IMR-90 (cell line): ENCODE results near the gene PADI2. TPM values are rescaled to one million over a fixed set of nuclear protein-coding genes. Genes with fewer than 3 reads are reported as not detected.

ENCODE experiments used
- ATAC-seq: fragments of 200-7000 bp; cut with Tn5 transposase; 2 replicates; pipeline ENCODE4 v1.9.1; 2020; ENCODE audit warnings: low read depth, mild to moderate bottlenecking, moderate library complexity
- BruUV-seq: library from RNA; stranded (reverse); fragments of 400-500 nt; replicated peaks from 2 replicates; lab custom pipeline; 2021; lab: Mats Ljungman, UMichigan
- CTCF ChIA-PET: fragments of 300-600 bp; formaldehyde crosslinking; extraction: SDS; loops from one replicate; lab custom pipeline; 2021; ENCODE audit warnings: antibody characterized with exemption; lab: Yijun Ruan, JAX
- POLR2A ChIA-PET: fragments of 300-600 bp; sonication (Branson Sonifier 250); formaldehyde crosslinking; loops from one replicate; lab custom pipeline; 2022; ENCODE audit warnings: antibody characterized with exemption; ENCODE audit not compliant: unreplicated experiment; lab: Charles Lee
- DNase-seq: peaks from one replicate; pipeline ENCODE4 v3.0.0; 2013
- H2AFZ ChIP-seq: replicated peaks from 2 replicates; pipeline ENCODE3; 2013; ENCODE audit warnings: low read length, mild to moderate bottlenecking; ENCODE audit not compliant: poor library complexity
- H2AK5ac ChIP-seq: 2 replicates; pipeline ENCODE4 v1.6.1; 2013; ENCODE audit warnings: low read depth, low read length, inconsistent platforms
- H2AK9ac ChIP-seq: replicated peaks from 2 replicates; pipeline ENCODE3; 2013; ENCODE audit warnings: mild to moderate bottlenecking, low read depth, low read length, moderate library complexity; ENCODE audit not compliant: poor library complexity
- H2BK120ac ChIP-seq: 2 replicates; pipeline ENCODE4 v1.6.1; 2013; ENCODE audit warnings: low read depth, low read length, inconsistent platforms
- H2BK15ac ChIP-seq: 3 replicates; pipeline ENCODE4 v1.6.1; 2013; ENCODE audit warnings: low read depth, low read length, inconsistent platforms
- H2BK20ac ChIP-seq: 2 replicates; pipeline ENCODE4 v1.6.1; 2013; ENCODE audit warnings: low read depth, mild to moderate bottlenecking, inconsistent platforms, low read length, moderate library complexity
- H2BK5ac ChIP-seq: 2 replicates; pipeline ENCODE4 v1.6.1; 2013; ENCODE audit warnings: mild to moderate bottlenecking, low read depth, low read length, inconsistent platforms; ENCODE audit not compliant: poor library complexity, severe bottlenecking
- H3K14ac ChIP-seq: replicated peaks from 2 replicates; pipeline ENCODE4 v1.6.1; 2013; ENCODE audit warnings: low read depth, low read length, inconsistent platforms
- H3K18ac ChIP-seq: 2 replicates; pipeline ENCODE4 v1.6.1; 2013; ENCODE audit warnings: low read depth, low read length, control low read depth
- H3K23ac ChIP-seq: 2 replicates; pipeline ENCODE4 v1.6.1; 2013; ENCODE audit warnings: low read depth, low read length, inconsistent platforms
- H3K27ac ChIP-seq: 2 replicates; pipeline ENCODE4 v1.5.1; 2013; ENCODE audit warnings: mild to moderate bottlenecking, control low read depth, low read length; ENCODE audit not compliant: insufficient read depth
- H3K27me3 ChIP-seq: 2 replicates; pipeline ENCODE4 v1.6.1; 2013; ENCODE audit warnings: low read length; ENCODE audit not compliant: control insufficient read depth, insufficient read depth
- H3K36me3 ChIP-seq: 2 replicates; pipeline ENCODE4 v1.6.1; 2013; ENCODE audit warnings: low read length, mixed read lengths; ENCODE audit not compliant: control insufficient read depth, insufficient read depth
- H3K4ac ChIP-seq: 2 replicates; pipeline ENCODE4 v1.6.1; 2013; ENCODE audit warnings: low read depth, low read length, inconsistent platforms
- H3K4me1 ChIP-seq: 2 replicates; pipeline ENCODE4 v1.6.1; 2013; ENCODE audit warnings: low read length, mixed read lengths; ENCODE audit not compliant: control insufficient read depth, insufficient read depth
- H3K4me2 ChIP-seq: 2 replicates; pipeline ENCODE4 v1.6.1; 2013; ENCODE audit warnings: low read depth, mild to moderate bottlenecking, control low read depth, low read length, moderate library complexity
- H3K4me3 ChIP-seq: 2 replicates; pipeline ENCODE4 v1.5.1; 2013; ENCODE audit warnings: low read depth, mild to moderate bottlenecking, control low read depth, low read length, moderate library complexity; ENCODE audit not compliant: insufficient read depth
- H3K56ac ChIP-seq: 2 replicates; pipeline ENCODE4 v1.6.1; 2013; ENCODE audit warnings: low read length, inconsistent platforms; ENCODE audit not compliant: insufficient read depth; ENCODE audit errors: extremely low read depth
- H3K79me1 ChIP-seq, 2 experiments: 2 replicates each; pipeline ENCODE4 v1.6.1; 2013; ENCODE audit warnings: low read length in 2 of 2, inconsistent platforms in 1 of 2, low read depth in 1 of 2
- H3K9ac ChIP-seq: 2 replicates; pipeline ENCODE4 v1.6.1; 2013; ENCODE audit warnings: low read depth, low read length, control low read depth
- H3K9me1 ChIP-seq: 2 replicates; pipeline ENCODE4 v1.6.1; 2013; ENCODE audit warnings: low read length, inconsistent platforms; ENCODE audit not compliant: insufficient read depth
- H3K9me3 ChIP-seq: 2 replicates; pipeline ENCODE4 v1.6.1; 2013; ENCODE audit warnings: low read length; ENCODE audit not compliant: control insufficient read depth, insufficient read depth
- H4K20me1 ChIP-seq: 2 replicates; pipeline ENCODE4 v1.6.1; 2013; ENCODE audit warnings: low read length, inconsistent platforms; ENCODE audit not compliant: insufficient read depth
- H4K5ac ChIP-seq: 2 replicates; pipeline ENCODE4 v1.6.1; 2013; ENCODE audit warnings: mild to moderate bottlenecking, low read depth, low read length, control low read depth
- H4K8ac ChIP-seq, 2 experiments: 2 replicates each; pipeline ENCODE4 v1.6.1; 2013; ENCODE audit warnings: low read depth in 2 of 2, low read length in 2 of 2, control low read depth in 1 of 2, inconsistent platforms in 1 of 2
- H4K91ac ChIP-seq: 2 replicates; pipeline ENCODE4 v1.6.1; 2013; ENCODE audit warnings: low read depth, low read length, inconsistent platforms; ENCODE audit not compliant: insufficient read depth
- CHD1 ChIP-seq: IDR thresholded peaks from 2 replicates; pipeline ENCODE4 v1.6.1; 2012; ENCODE audit warnings: low read depth, low read length, improper control_type of control experiment
- FOS ChIP-seq: fragments of 150-350 bp; IDR thresholded peaks from 2 replicates; pipeline ENCODE4 v1.6.1; 2016; ENCODE audit warnings: low read depth, low read length
- MAFK ChIP-seq: IDR thresholded peaks from 2 replicates; pipeline ENCODE4 v1.6.1; 2012; ENCODE audit warnings: low read depth, low read length, improper control_type of control experiment
- RAD21 ChIP-seq: IDR thresholded peaks from 2 replicates; pipeline ENCODE4 v1.6.1; 2012; ENCODE audit warnings: low read length, improper control_type of control experiment
- RCOR1 ChIP-seq: IDR thresholded peaks from 2 replicates; pipeline ENCODE4 v1.6.1; 2012; ENCODE audit warnings: mild to moderate bottlenecking, low read length, improper control_type of control experiment; ENCODE audit not compliant: insufficient replicate concordance
- RFX5 ChIP-seq: IDR thresholded peaks from 2 replicates; pipeline ENCODE4 v1.8.0; 2012; ENCODE audit warnings: low read depth, mild to moderate bottlenecking, low read length, moderate library complexity
- SMC3 ChIP-seq: fragments of 150-350 bp; IDR thresholded peaks from 2 replicates; pipeline ENCODE4 v1.6.1; 2016; ENCODE audit warnings: low read depth, mild to moderate bottlenecking, antibody characterized with exemption, low read length, moderate library complexity
- WGBS, 2 experiments: methylation state at CpG; one replicate each; pipeline versions ENCODE4 v1.1.5 to v1.1.7; 2013; ENCODE audit warnings: missing lambda C conversion rate in 2 of 2; ENCODE audit not compliant: insufficient read length in 1 of 2; ENCODE audit errors: extremely low coverage in 2 of 2; 5-methylcytosine and 5-hydroxymethylcytosine counted together
- dilution Hi-C: fragments of 300-500 bp; cut with HindIII; formaldehyde crosslinking; loops from one replicate; pipeline ENCODE4 v1.14.3; 2018; ENCODE audit warnings: low sequenced_read_pairs; ENCODE audit not compliant: unreplicated experiment
- in situ Hi-C: fragments of 300-500 bp; cut with MboI; formaldehyde crosslinking; loops from 3 replicates; pipeline ENCODE4 v1.14.3; 2019; ENCODE audit warnings: low sequenced_read_pairs, inconsistent platforms, mixed read lengths
- intact Hi-C: fragments of 100-400 bp; cut with micrococcal nuclease; formaldehyde crosslinking; loops from 2 replicates; pipeline ENCODE4 v1.10.0; 2022
- polyA plus RNA-seq, 3 experiments: library from polyadenylated mRNA; depleted of rRNA; stranded (reverse); fragments of >200 nt; gene quantifications; 2 replicates each; pipeline ENCODE4 v1.2.3, GENCODE V29; 2012; ENCODE audit warnings: low replicate concordance in 1 of 3
- total RNA-seq: library from RNA; depleted of rRNA; stranded (reverse); fragments of >200 nt; gene quantifications from 2 replicates; pipeline ENCODE4 v1.2.3, GENCODE V29; 2012
- TF ChIP-seq, protein P1 (sequence below): fragments of 150-350 bp; IDR thresholded peaks from 2 replicates; pipeline ENCODE4 v1.6.1; 2017; ENCODE audit warnings: mild to moderate bottlenecking, antibody characterized with exemption, low read length, low read depth
- TF ChIP-seq, protein P2 (sequence below): fragments of 150-350 bp; IDR thresholded peaks from 2 replicates; pipeline ENCODE4 v1.6.1; 2016; ENCODE audit warnings: low read depth, mild to moderate bottlenecking, low read length, moderate library complexity, borderline replicate concordance
- TF ChIP-seq, protein P3 (sequence below): conservative IDR thresholded peaks from 2 replicates; pipeline ENCODE4 v1.5.1; 2012; ENCODE audit warnings: mild to moderate bottlenecking, low read depth, low read length, improper control_type of control experiment

PADI2 gene
- total and polyA plus RNA-seq, 2 of the 4 experiments (the other 2 are of a cell fraction), result not detected

GRCh38 chr1:17096584-17096983, 22.7 kb downstream of the PADI2 start:
- no peak overlapping the region for H3K27ac ChIP-seq
- no peak overlapping the region for H2BK120ac ChIP-seq
- no peaks in the 10 kb centered on the region; the same call in 1 of the 2 replicates for H3K4me1 ChIP-seq
- H2BK15ac ChIP-seq, result no peak overlapping the region
- no peak overlapping the region for H2BK5ac ChIP-seq
- ChIA-PET CTCF (no interaction called here), POLR2A (no interaction called here)
- no peak overlapping the region for H3K9ac ChIP-seq
- dilution Hi-C loops (no loop called here), in situ Hi-C loops (no loop called here), intact Hi-C loops (no loop called here)
- no peak overlapping the region for H4K5ac ChIP-seq
- no peaks in the 10 kb centered on the region for H3K79me1 ChIP-seq
- no peak overlapping the region for H3K23ac ChIP-seq
- H3K4me3 ChIP-seq, result no peak overlapping the region
- H3K4ac ChIP-seq, result no peak overlapping the region
- BruUV-seq, result no TSS peak
- H3K14ac ChIP-seq, result no peak overlapping the region
- no peaks in the 10 kb centered on the region for H3K9me1 ChIP-seq
- DNase-seq (no peak), ATAC-seq (no peak)
- no peak overlapping the region for H2AK5ac ChIP-seq
- WGBS, 2 experiments, result no CpG with 5 or more reads among the region's 1 CpG
- TF ChIP-seq RCOR1, result no peak
- TF ChIP-seq, protein P1, sequence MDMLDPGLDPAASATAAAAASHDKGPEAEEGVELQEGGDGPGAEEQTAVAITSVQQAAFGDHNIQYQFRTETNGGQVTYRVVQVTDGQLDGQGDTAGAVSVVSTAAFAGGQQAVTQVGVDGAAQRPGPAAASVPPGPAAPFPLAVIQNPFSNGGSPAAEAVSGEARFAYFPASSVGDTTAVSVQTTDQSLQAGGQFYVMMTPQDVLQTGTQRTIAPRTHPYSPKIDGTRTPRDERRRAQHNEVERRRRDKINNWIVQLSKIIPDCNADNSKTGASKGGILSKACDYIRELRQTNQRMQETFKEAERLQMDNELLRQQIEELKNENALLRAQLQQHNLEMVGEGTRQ, result no peak
- no peak for TF ChIP-seq CHD1
- TF ChIP-seq RAD21, result no peak
- no peak for TF ChIP-seq SMC3
- TF ChIP-seq, protein P2, sequence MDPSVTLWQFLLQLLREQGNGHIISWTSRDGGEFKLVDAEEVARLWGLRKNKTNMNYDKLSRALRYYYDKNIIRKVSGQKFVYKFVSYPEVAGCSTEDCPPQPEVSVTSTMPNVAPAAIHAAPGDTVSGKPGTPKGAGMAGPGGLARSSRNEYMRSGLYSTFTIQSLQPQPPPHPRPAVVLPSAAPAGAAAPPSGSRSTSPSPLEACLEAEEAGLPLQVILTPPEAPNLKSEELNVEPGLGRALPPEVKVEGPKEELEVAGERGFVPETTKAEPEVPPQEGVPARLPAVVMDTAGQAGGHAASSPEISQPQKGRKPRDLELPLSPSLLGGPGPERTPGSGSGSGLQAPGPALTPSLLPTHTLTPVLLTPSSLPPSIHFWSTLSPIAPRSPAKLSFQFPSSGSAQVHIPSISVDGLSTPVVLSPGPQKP, result no peak
- TF ChIP-seq, protein P3, sequence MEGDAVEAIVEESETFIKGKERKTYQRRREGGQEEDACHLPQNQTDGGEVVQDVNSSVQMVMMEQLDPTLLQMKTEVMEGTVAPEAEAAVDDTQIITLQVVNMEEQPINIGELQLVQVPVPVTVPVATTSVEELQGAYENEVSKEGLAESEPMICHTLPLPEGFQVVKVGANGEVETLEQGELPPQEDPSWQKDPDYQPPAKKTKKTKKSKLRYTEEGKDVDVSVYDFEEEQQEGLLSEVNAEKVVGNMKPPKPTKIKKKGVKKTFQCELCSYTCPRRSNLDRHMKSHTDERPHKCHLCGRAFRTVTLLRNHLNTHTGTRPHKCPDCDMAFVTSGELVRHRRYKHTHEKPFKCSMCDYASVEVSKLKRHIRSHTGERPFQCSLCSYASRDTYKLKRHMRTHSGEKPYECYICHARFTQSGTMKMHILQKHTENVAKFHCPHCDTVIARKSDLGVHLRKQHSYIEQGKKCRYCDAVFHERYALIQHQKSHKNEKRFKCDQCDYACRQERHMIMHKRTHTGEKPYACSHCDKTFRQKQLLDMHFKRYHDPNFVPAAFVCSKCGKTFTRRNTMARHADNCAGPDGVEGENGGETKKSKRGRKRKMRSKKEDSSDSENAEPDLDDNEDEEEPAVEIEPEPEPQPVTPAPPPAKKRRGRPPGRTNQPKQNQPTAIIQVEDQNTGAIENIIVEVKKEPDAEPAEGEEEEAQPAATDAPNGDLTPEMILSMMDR, result no peak
- TF ChIP-seq RFX5, result no peak
- no peak for TF ChIP-seq MAFK
- TF ChIP-seq FOS, result no peak
- peaks cover 54% of the 10 kb centered on the region for H3K27me3 ChIP-seq
- no peak overlapping the region for H2AFZ ChIP-seq
- H3K18ac ChIP-seq, result no peak overlapping the region
- H4K8ac ChIP-seq, result no peak overlapping the region
- no peaks in the 10 kb centered on the region for H4K20me1 ChIP-seq
- no peaks in the 10 kb centered on the region for H3K9me3 ChIP-seq
- H2BK20ac ChIP-seq, result no peak overlapping the region
- H2AK9ac ChIP-seq, result no peak overlapping the region
- H4K91ac ChIP-seq, result no peak overlapping the region
- no peak overlapping the region for H3K56ac ChIP-seq
- H3K36me3 ChIP-seq, result no peaks in the 10 kb centered on the region
- H3K4me2 ChIP-seq, result no peak overlapping the region
